Mesenchymal stem cell (in vitro differentiated cells and primary cell): ENCODE data around the gene RNASET2.

ENCODE experiments used
- DNase-seq: peaks from one replicate; pipeline ENCODE4 v3.0.0-alpha.2; 2013
- H2AFZ ChIP-seq: one replicate; pipeline ENCODE4 v1.6.1; 2013; ENCODE audit warnings: low read depth, mild to moderate bottlenecking, control low read depth, inconsistent platforms, low read length, moderate library complexity
- H2AK5ac ChIP-seq: 2 replicates; pipeline ENCODE4 v1.6.1; 2013; ENCODE audit warnings: low read length, moderate library complexity, mild to moderate bottlenecking, inconsistent platforms; ENCODE audit not compliant: severe bottlenecking
- H2BK120ac ChIP-seq: one replicate; pipeline ENCODE4 v1.6.1; 2013; ENCODE audit warnings: low read depth, mild to moderate bottlenecking, inconsistent platforms, low read length, moderate library complexity
- H2BK12ac ChIP-seq, 2 experiments: one replicate each; pipeline ENCODE4 v1.6.1; 2013; ENCODE audit warnings: inconsistent platforms in 2 of 2, low read length in 2 of 2, mild to moderate bottlenecking in 2 of 2, moderate library complexity in 2 of 2, control low read depth in 1 of 2
- H2BK15ac ChIP-seq: one replicate; pipeline ENCODE4 v1.6.1; 2013; ENCODE audit warnings: mild to moderate bottlenecking, low read depth, inconsistent platforms; ENCODE audit not compliant: poor library complexity, severe bottlenecking
- H2BK5ac ChIP-seq: 2 replicates; pipeline ENCODE4 v1.6.1; 2013; ENCODE audit warnings: low read depth, mild to moderate bottlenecking, low read length, control low read depth, inconsistent platforms; ENCODE audit not compliant: poor library complexity, severe bottlenecking
- H3K14ac ChIP-seq, 2 experiments: one replicate each; pipeline ENCODE4 v1.6.1; 2013; ENCODE audit warnings: inconsistent platforms in 2 of 2, low read length in 2 of 2, control low read depth in 1 of 2, mild to moderate bottlenecking in 1 of 2, moderate library complexity in 1 of 2
- H3K18ac ChIP-seq, 2 experiments: one replicate each; pipeline ENCODE4 v1.6.1; 2013; ENCODE audit warnings: inconsistent platforms in 2 of 2, low read length in 2 of 2, control low read depth in 1 of 2, low read depth in 1 of 2, mild to moderate bottlenecking in 1 of 2
- H3K23ac ChIP-seq, 2 experiments: one replicate each; pipeline ENCODE4 v1.6.1; 2013; ENCODE audit warnings: inconsistent platforms in 2 of 2, low read length in 2 of 2, mild to moderate bottlenecking in 2 of 2, moderate library complexity in 2 of 2, control low read depth in 1 of 2
- H3K27ac ChIP-seq: 2 replicates; pipeline ENCODE4 v1.5.1; 2013; ENCODE audit warnings: mild to moderate bottlenecking, moderate library complexity, low read length, control low read depth, inconsistent platforms; ENCODE audit not compliant: poor library complexity, severe bottlenecking
- H3K27me3 ChIP-seq, 2 experiments: 2 replicates each; pipeline versions ENCODE4 v1.6.1 to v1.7.0; 2013; ENCODE audit warnings: low read length in 2 of 2, mild to moderate bottlenecking in 2 of 2, moderate library complexity in 2 of 2, control low read depth in 1 of 2, inconsistent platforms in 1 of 2; ENCODE audit not compliant: control insufficient read depth in 1 of 2, insufficient read depth in 1 of 2
- H3K36me3 ChIP-seq, 2 experiments: 2 replicates each; pipeline versions ENCODE4 v1.6.1 to v1.7.0; 2013; ENCODE audit warnings: low read length in 2 of 2, control low read depth in 1 of 2, inconsistent platforms in 1 of 2, low read depth in 1 of 2, mild to moderate bottlenecking in 1 of 2; ENCODE audit not compliant: insufficient read depth in 2 of 2, control insufficient read depth in 1 of 2
- H3K4ac ChIP-seq, 2 experiments: one replicate each; pipeline ENCODE4 v1.6.1; 2013; ENCODE audit warnings: inconsistent platforms in 2 of 2, low read length in 2 of 2, mild to moderate bottlenecking in 2 of 2, moderate library complexity in 2 of 2, control low read depth in 1 of 2, low read depth in 1 of 2
- H3K4me1 ChIP-seq: 2 replicates; pipeline ENCODE4 v1.6.1; 2013; ENCODE audit warnings: low read depth, low read length, control low read depth; ENCODE audit not compliant: control insufficient read depth, insufficient read depth
- H3K4me2 ChIP-seq: 2 replicates; pipeline ENCODE4 v1.6.1; 2013; ENCODE audit warnings: low read length, mild to moderate bottlenecking, inconsistent platforms; ENCODE audit not compliant: poor library complexity, severe bottlenecking
- H3K4me3 ChIP-seq, 2 experiments: 2 replicates each; pipeline versions ENCODE4 v1.5.1 to v1.7.0; 2013; ENCODE audit warnings: low read length in 2 of 2, mild to moderate bottlenecking in 2 of 2, control low read depth in 1 of 2, low read depth in 1 of 2; ENCODE audit not compliant: insufficient read depth in 1 of 2
- H3K79me1 ChIP-seq: replicated peaks from 2 replicates; pipeline ENCODE4 v1.6.1; 2013; ENCODE audit warnings: mild to moderate bottlenecking, control low read depth, low read length, inconsistent platforms; ENCODE audit not compliant: poor library complexity, severe bottlenecking
- H3K9ac ChIP-seq: 2 replicates; pipeline ENCODE4 v1.7.0; 2013; ENCODE audit warnings: mild to moderate bottlenecking, low read length, moderate library complexity
- H3K9me3 ChIP-seq: 2 replicates; pipeline ENCODE4 v1.7.0; 2013; ENCODE audit warnings: mild to moderate bottlenecking, low read length; ENCODE audit not compliant: control insufficient read depth
- H4K8ac ChIP-seq: one replicate; pipeline ENCODE4 v1.6.1; 2013; ENCODE audit warnings: inconsistent platforms, mild to moderate bottlenecking, low read length, moderate library complexity
- H4K91ac ChIP-seq: one replicate; pipeline ENCODE4 v1.6.1; 2013; ENCODE audit warnings: mild to moderate bottlenecking, low read length, inconsistent platforms
- WGBS: methylation state at CpG from one replicate; pipeline ENCODE4 v1.1.7; 2013; ENCODE audit warnings: mixed read lengths; 5-methylcytosine and 5-hydroxymethylcytosine counted together

The RNASET2 gene

DNA sequence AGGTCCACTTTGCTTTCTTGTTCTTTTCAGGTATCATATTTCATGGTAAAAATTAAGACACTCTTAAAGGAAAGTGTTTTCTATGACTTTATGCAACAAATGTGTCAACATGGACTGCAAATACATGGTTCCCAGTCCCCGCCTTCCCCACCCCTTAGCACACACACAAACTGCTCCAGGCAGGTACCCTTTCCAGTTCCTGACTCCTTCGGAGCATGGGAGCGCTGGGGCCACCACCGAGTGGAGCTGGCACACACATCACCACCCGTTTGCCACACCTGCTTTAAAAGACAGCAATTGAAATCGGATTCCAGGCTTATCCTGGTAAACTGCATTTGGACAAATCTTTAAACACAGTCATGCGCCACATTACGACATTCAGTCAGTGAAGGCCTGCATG, 22.2 kb downstream of the RNASET2 start:
- Histone ChIP-seq H2BK12ac (no peak overlapping the region), H3K23ac (no peak overlapping the region), H2AFZ (no peak overlapping the region), H3K9me3 (no peaks in the 10 kb centered on the region), H3K4me3 (no peak overlapping the region), H3K27ac (no peak overlapping the region), H4K91ac (no peak overlapping the region), H3K18ac (no peak overlapping the region), H3K9ac (no peak overlapping the region), H3K36me3 (peaks cover 16 to 40% of the 10 kb centered on the region in 2 experiments), H3K79me1 (no peaks in the 10 kb centered on the region), H2BK5ac (no peak overlapping the region), H2BK120ac (no peak overlapping the region), H4K8ac (no peak overlapping the region), H3K27me3 (no peaks in the 10 kb centered on the region), H3K4ac (no peak overlapping the region), H3K4me1 (peaks cover 2% of the 10 kb centered on the region), H3K14ac (no peak overlapping the region), H2AK5ac (no peak overlapping the region), H2BK15ac (no peak overlapping the region), H3K4me2 (no peak overlapping the region)
- WGBS, result 96% methylated on average over 8 of the region's 8 CpGs
- no peak for DNase-seq

DNA sequence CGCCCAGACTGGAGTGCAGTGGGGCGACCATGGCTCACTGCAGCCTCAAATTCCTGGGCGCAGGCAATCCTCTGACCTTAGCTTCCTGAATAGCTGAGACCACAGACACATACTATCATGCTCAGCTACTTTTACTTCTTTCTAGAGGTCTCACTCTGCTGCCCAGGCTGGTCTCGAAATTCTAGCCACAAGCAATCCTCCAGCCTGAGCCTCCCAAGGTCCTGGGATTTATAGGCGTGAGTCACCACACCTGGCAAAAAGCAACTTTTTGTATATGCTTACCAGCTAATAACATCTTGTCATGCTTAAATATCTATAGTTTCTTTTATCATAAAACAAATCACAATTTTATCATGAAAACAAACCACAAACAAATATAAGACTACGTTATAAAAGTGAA, 23.0 kb downstream of the RNASET2 start:
- H2BK120ac ChIP-seq, result no peak overlapping the region
- H2AK5ac ChIP-seq, result no peak overlapping the region
- H2AFZ ChIP-seq, result no peak overlapping the region
- DNase-seq, result no peak
- H2BK15ac ChIP-seq, result no peak overlapping the region
- no peak overlapping the region for H3K4ac ChIP-seq
- H3K27ac ChIP-seq, result no peak overlapping the region
- H3K4me1 ChIP-seq, result peaks cover 2% of the 10 kb centered on the region
- H2BK5ac ChIP-seq, result no peak overlapping the region
- H3K9ac ChIP-seq, result no peak overlapping the region
- no peak overlapping the region for H4K8ac ChIP-seq
- H3K79me1 ChIP-seq, result no peaks in the 10 kb centered on the region
- 95% methylated on average over 6 of the region's 6 CpGs for WGBS
- no peak overlapping the region for H2BK12ac ChIP-seq
- no peak overlapping the region for H3K4me2 ChIP-seq
- no peak overlapping the region for H3K23ac ChIP-seq
- H3K9me3 ChIP-seq, result no peaks in the 10 kb centered on the region
- H3K4me3 ChIP-seq, result no peak overlapping the region
- H3K27me3 ChIP-seq, result no peaks in the 10 kb centered on the region
- no peak overlapping the region for H3K14ac ChIP-seq
- H4K91ac ChIP-seq, result no peak overlapping the region
- no peak overlapping the region for H3K18ac ChIP-seq
- H3K36me3 ChIP-seq, result peaks cover 15 to 42% of the 10 kb centered on the region in 2 experiments

DNA sequence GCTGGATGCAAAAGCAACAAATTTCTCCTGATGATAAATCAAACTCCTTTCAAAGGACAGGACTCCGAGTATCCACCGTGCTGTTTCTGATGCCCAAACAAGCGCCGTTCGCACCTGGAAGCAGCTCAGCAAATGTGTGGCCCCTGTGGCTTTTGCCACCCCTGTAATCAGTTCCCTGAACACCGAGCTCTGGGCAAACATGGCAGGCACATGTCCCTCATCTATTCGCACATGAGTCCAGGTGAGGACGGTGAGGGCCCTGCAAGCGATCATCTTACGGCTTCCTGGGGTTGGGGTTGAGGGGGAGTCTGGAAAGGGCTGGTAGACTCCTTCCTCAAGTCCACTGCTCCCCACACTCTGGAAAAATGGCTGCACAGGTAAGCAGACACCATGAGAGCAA, 23.7 kb downstream of the RNASET2 start:
- H3K23ac ChIP-seq, result no peak overlapping the region
- H3K36me3 ChIP-seq, result peaks cover 8 to 37% of the 10 kb centered on the region in 2 experiments
- no peaks in the 10 kb centered on the region for H3K27me3 ChIP-seq
- H3K4ac ChIP-seq, result no peak overlapping the region
- H3K4me1 ChIP-seq, result peaks cover 2% of the 10 kb centered on the region
- H2BK15ac ChIP-seq, result no peak overlapping the region
- no peak overlapping the region for H3K4me2 ChIP-seq
- H2BK120ac ChIP-seq, result no peak overlapping the region
- no peaks in the 10 kb centered on the region for H3K79me1 ChIP-seq
- no peak for DNase-seq
- H3K9ac ChIP-seq, result no peak overlapping the region
- no peak overlapping the region for H2BK5ac ChIP-seq
- no peak overlapping the region for H4K91ac ChIP-seq
- 96% methylated on average over 10 of the region's 10 CpGs for WGBS
- H3K14ac ChIP-seq, result no peak overlapping the region
- H3K18ac ChIP-seq, result no peak overlapping the region
- no peak overlapping the region for H2BK12ac ChIP-seq
- no peak overlapping the region for H2AFZ ChIP-seq
- H3K9me3 ChIP-seq, result no peaks in the 10 kb centered on the region
- H2AK5ac ChIP-seq, result no peak overlapping the region
- no peak overlapping the region for H4K8ac ChIP-seq
- H3K4me3 ChIP-seq, result no peak overlapping the region
- no peak overlapping the region for H3K27ac ChIP-seq

DNA sequence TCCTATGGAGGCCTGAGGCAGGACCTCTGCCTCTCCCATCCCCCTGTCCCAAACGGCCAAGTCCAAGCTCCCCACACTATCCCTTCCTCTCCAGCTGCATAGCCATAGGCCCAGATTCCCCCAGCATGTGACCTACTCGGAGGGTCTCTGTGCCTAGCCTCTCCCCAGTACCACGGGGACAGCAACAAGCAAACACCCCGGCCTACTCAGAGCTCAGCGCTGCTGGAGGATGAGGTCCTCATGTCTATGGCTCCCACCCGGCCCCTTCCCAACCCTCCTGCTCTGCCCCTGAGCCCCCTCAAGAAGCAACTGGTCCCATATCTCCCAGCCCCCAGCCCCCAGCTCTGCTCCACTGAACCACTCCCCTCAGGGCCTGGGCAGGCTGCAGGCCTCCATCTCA, 24.2 kb downstream of the RNASET2 start:
- Histone ChIP-seq H2AFZ (no peak overlapping the region), H3K18ac (no peak overlapping the region), H2BK15ac (no peak overlapping the region), H3K27me3 (no peaks in the 10 kb centered on the region), H3K9me3 (no peaks in the 10 kb centered on the region), H2BK5ac (no peak overlapping the region), H3K4me3 (no peak overlapping the region), H3K23ac (no peak overlapping the region), H2BK12ac (no peak overlapping the region), H2AK5ac (no peak overlapping the region), H3K79me1 (no peaks in the 10 kb centered on the region), H4K91ac (no peak overlapping the region), H3K14ac (no peak overlapping the region), H3K4me2 (no peak overlapping the region), H4K8ac (no peak overlapping the region), H3K4ac (no peak overlapping the region), H3K27ac (no peak overlapping the region), H3K36me3 (peaks cover 7 to 37% of the 10 kb centered on the region in 2 experiments), H2BK120ac (no peak overlapping the region), H3K9ac (no peak overlapping the region), H3K4me1 (peaks cover 2% of the 10 kb centered on the region)
- no peak for DNase-seq
- 94% methylated on average over 6 of the region's 6 CpGs for WGBS
